ENCODE measurements around the gene UBE3D.

The UBE3D gene

DNA sequence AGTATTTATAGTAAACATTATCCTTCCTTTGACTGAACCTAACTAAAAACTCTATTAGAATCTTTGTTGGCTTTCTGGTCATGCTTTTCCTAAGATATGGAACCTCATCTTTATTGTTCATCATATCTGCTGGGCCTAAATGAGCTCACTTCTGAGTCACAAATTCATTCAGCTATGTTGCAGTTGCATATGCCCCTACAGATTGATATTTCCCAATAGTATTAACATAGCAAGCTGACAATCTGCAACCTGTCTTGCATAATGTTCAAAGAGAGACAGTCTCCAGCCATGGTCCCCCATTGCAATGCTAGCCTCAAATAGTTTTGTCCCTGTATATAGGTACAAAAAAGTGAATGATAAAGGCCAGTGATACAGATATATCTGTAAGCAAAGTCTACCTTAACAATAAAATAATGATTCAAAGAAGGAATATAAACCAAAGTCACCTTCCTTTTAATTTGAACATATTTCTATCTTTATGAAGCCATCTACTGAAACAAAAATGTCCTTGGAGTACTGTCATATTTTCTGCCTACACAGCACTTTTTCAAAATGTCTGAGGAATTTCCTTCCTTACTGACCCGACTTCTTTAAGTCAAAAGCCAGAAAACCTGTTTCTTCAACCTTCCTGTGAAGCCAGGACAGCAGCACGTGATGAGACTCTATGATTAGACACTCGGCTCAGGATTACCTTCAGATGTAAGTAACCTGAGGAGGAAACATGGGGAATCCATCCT lies 140.7 kb downstream of the UBE3D start:
- no peak for DNase-seq
- Histone ChIP-seq H3K4me3 (ENCODE audit: insufficient read depth, low read depth, low read length, poor library complexity, severe bottlenecking) (no peak overlapping the region), H3K9me3 (ENCODE audit: control insufficient read depth, low read length) (no peaks in the 10 kb centered on the region), H3K4me1 (ENCODE audit: control insufficient read depth, insufficient read depth, low read length, poor library complexity, severe bottlenecking) (no peaks in the 10 kb centered on the region), H3K27me3 (replicated peaks; ENCODE audit: control insufficient read depth, insufficient read depth, low read length, poor library complexity, severe bottlenecking) (no peaks in the 10 kb centered on the region), H3K27ac (ENCODE audit: insufficient read depth, low read length, poor library complexity, severe bottlenecking) (no peak overlapping the region), H3K36me3 (ENCODE audit: control insufficient read depth, insufficient read depth, low read length) (no peaks in the 10 kb centered on the region)

- Histone ChIP-seq H3K4me1 (ENCODE audit: control insufficient read depth, insufficient read depth, low read length, poor library complexity, severe bottlenecking) (no peaks in the 10 kb centered on the region), H3K27ac (ENCODE audit: insufficient read depth, low read length, poor library complexity, severe bottlenecking) (no peak overlapping the region), H3K9me3 (ENCODE audit: control insufficient read depth, low read length) (no peaks in the 10 kb centered on the region), H3K27me3 (replicated peaks; ENCODE audit: control insufficient read depth, insufficient read depth, low read length, poor library complexity, severe bottlenecking) (no peaks in the 10 kb centered on the region), H3K36me3 (ENCODE audit: control insufficient read depth, insufficient read depth, low read length) (no peaks in the 10 kb centered on the region), H3K4me3 (ENCODE audit: insufficient read depth, low read depth, low read length, poor library complexity, severe bottlenecking) (no peak overlapping the region)
- no peak for DNase-seq
Measured at GRCh38 chr6:82921258-82921657, 144.4 kb downstream of the UBE3D start.

GRCh38 chr6:82917346-82918064 lies 148.1 kb downstream of the UBE3D start:
- H3K4me3 ChIP-seq (ENCODE audit: insufficient read depth, low read depth, low read length, poor library complexity, severe bottlenecking): no peak overlapping the region
- no peaks in the 10 kb centered on the region for H3K9me3 ChIP-seq (ENCODE audit: control insufficient read depth, low read length)
- no peaks in the 10 kb centered on the region for H3K27me3 ChIP-seq (replicated peaks; ENCODE audit: control insufficient read depth, insufficient read depth, low read length, poor library complexity, severe bottlenecking)
- H3K4me1 ChIP-seq (ENCODE audit: control insufficient read depth, insufficient read depth, low read length, poor library complexity, severe bottlenecking): no peaks in the 10 kb centered on the region
- H3K27ac ChIP-seq (ENCODE audit: insufficient read depth, low read length, poor library complexity, severe bottlenecking): no peak overlapping the region
- no peak for DNase-seq
- no peaks in the 10 kb centered on the region for H3K36me3 ChIP-seq (ENCODE audit: control insufficient read depth, insufficient read depth, low read length)

- no peak overlapping the region for H3K27ac ChIP-seq (ENCODE audit: insufficient read depth, low read length, poor library complexity, severe bottlenecking)
- no peaks in the 10 kb centered on the region for H3K27me3 ChIP-seq (replicated peaks; ENCODE audit: control insufficient read depth, insufficient read depth, low read length, poor library complexity, severe bottlenecking)
- DNase-seq: no peak
- H3K4me3 ChIP-seq (ENCODE audit: insufficient read depth, low read depth, low read length, poor library complexity, severe bottlenecking): no peak overlapping the region
- H3K4me1 ChIP-seq (ENCODE audit: control insufficient read depth, insufficient read depth, low read length, poor library complexity, severe bottlenecking): no peaks in the 10 kb centered on the region
- no peaks in the 10 kb centered on the region for H3K36me3 ChIP-seq (ENCODE audit: control insufficient read depth, insufficient read depth, low read length)
- no peaks in the 10 kb centered on the region for H3K9me3 ChIP-seq (ENCODE audit: control insufficient read depth, low read length)
Measured at GRCh38 chr6:82915666-82916065, 150.0 kb downstream of the UBE3D start.

GRCh38 chr6:82914511-82914910 lies 151.1 kb downstream of the UBE3D start:
- no peak overlapping the region for H3K27ac ChIP-seq (ENCODE audit: insufficient read depth, low read length, poor library complexity, severe bottlenecking)
- DNase-seq: no peak
- H3K27me3 ChIP-seq (replicated peaks; ENCODE audit: control insufficient read depth, insufficient read depth, low read length, poor library complexity, severe bottlenecking): no peaks in the 10 kb centered on the region
- H3K9me3 ChIP-seq (ENCODE audit: control insufficient read depth, low read length): no peaks in the 10 kb centered on the region
- H3K4me1 ChIP-seq (ENCODE audit: control insufficient read depth, insufficient read depth, low read length, poor library complexity, severe bottlenecking): no peaks in the 10 kb centered on the region
- H3K36me3 ChIP-seq (ENCODE audit: control insufficient read depth, insufficient read depth, low read length): no peaks in the 10 kb centered on the region
- no peak overlapping the region for H3K4me3 ChIP-seq (ENCODE audit: insufficient read depth, low read depth, low read length, poor library complexity, severe bottlenecking)

- Histone ChIP-seq H3K36me3 (ENCODE audit: control insufficient read depth, insufficient read depth, low read length) (no peaks in the 10 kb centered on the region), H3K27me3 (replicated peaks; ENCODE audit: control insufficient read depth, insufficient read depth, low read length, poor library complexity, severe bottlenecking) (no peaks in the 10 kb centered on the region), H3K27ac (ENCODE audit: insufficient read depth, low read length, poor library complexity, severe bottlenecking) (no peak overlapping the region), H3K9me3 (ENCODE audit: control insufficient read depth, low read length) (no peaks in the 10 kb centered on the region), H3K4me3 (ENCODE audit: insufficient read depth, low read depth, low read length, poor library complexity, severe bottlenecking) (no peak overlapping the region), H3K4me1 (ENCODE audit: control insufficient read depth, insufficient read depth, low read length, poor library complexity, severe bottlenecking) (no peaks in the 10 kb centered on the region)
- DNase-seq: no peak
Measured at GRCh38 chr6:82910820-82911219, 154.8 kb downstream of the UBE3D start.

- no peaks in the 10 kb centered on the region for H3K36me3 ChIP-seq (ENCODE audit: control insufficient read depth, insufficient read depth, low read length)
- no peaks in the 10 kb centered on the region for H3K27me3 ChIP-seq (replicated peaks; ENCODE audit: control insufficient read depth, insufficient read depth, low read length, poor library complexity, severe bottlenecking)
- no peak overlapping the region for H3K27ac ChIP-seq (ENCODE audit: insufficient read depth, low read length, poor library complexity, severe bottlenecking)
- H3K4me3 ChIP-seq (ENCODE audit: insufficient read depth, low read depth, low read length, poor library complexity, severe bottlenecking): no peak overlapping the region
- no peak for DNase-seq
- H3K9me3 ChIP-seq (ENCODE audit: control insufficient read depth, low read length): no peaks in the 10 kb centered on the region
- H3K4me1 ChIP-seq (ENCODE audit: control insufficient read depth, insufficient read depth, low read length, poor library complexity, severe bottlenecking): no peaks in the 10 kb centered on the region
Measured at GRCh38 chr6:82910395-82910794, 155.2 kb downstream of the UBE3D start.

DNA sequence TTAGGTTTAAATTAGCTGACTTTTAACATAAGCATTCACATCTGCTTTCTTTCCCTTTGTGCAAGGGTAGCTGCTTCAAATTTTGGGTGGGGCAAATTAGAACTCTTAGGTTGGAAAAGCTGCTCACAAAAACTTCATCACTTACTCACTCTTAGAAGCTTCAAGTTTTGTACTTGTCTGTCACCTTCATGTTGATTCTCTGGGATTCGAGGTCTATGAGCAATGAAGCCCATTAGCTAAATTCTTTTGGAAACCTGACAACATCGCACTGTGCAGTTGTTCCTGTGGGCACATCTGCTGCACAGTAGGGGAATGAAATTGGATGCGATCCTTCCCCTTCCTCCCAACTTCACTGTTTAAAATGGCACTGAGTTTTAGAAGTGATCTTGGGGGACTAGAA lies 156.1 kb downstream of the UBE3D start:
- no peaks in the 10 kb centered on the region for H3K9me3 ChIP-seq (ENCODE audit: control insufficient read depth, low read length)
- no peaks in the 10 kb centered on the region for H3K36me3 ChIP-seq (ENCODE audit: control insufficient read depth, insufficient read depth, low read length)
- H3K27me3 ChIP-seq (replicated peaks; ENCODE audit: control insufficient read depth, insufficient read depth, low read length, poor library complexity, severe bottlenecking): no peaks in the 10 kb centered on the region
- H3K27ac ChIP-seq (ENCODE audit: insufficient read depth, low read length, poor library complexity, severe bottlenecking): no peak overlapping the region
- no peak overlapping the region for H3K4me3 ChIP-seq (ENCODE audit: insufficient read depth, low read depth, low read length, poor library complexity, severe bottlenecking)
- H3K4me1 ChIP-seq (ENCODE audit: control insufficient read depth, insufficient read depth, low read length, poor library complexity, severe bottlenecking): no peaks in the 10 kb centered on the region
- DNase-seq: no peak

- DNase-seq: no peak
- H3K9me3 ChIP-seq (ENCODE audit: control insufficient read depth, low read length): no peaks in the 10 kb centered on the region
- H3K36me3 ChIP-seq (ENCODE audit: control insufficient read depth, insufficient read depth, low read length): no peaks in the 10 kb centered on the region
- H3K27me3 ChIP-seq (replicated peaks; ENCODE audit: control insufficient read depth, insufficient read depth, low read length, poor library complexity, severe bottlenecking): no peaks in the 10 kb centered on the region
- H3K4me1 ChIP-seq (ENCODE audit: control insufficient read depth, insufficient read depth, low read length, poor library complexity, severe bottlenecking): no peaks in the 10 kb centered on the region
- H3K27ac ChIP-seq (ENCODE audit: insufficient read depth, low read length, poor library complexity, severe bottlenecking): no peak overlapping the region
- H3K4me3 ChIP-seq (ENCODE audit: insufficient read depth, low read depth, low read length, poor library complexity, severe bottlenecking): no peak overlapping the region
Measured at GRCh38 chr6:82908661-82909060, 157.0 kb downstream of the UBE3D start.

DNA sequence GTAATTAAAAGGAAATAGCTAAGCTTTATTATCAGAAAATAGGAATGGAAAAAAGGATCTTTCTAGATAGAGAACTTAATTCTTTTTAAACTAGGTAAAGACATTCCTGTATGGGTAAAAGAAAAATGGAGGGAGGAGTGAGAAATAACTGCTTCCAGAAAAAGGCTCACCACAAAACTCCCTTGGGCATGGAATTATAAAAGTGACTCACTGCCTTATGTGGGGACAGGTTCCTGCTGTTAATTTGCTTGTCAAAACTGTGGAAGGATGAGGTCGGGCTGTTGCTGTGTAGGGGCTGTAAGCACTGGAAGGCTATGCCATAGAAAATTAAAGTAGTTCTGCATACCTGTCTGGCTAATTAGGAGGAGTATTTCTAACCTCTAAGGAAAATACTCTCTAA lies 158.7 kb downstream of the UBE3D start:
- Histone ChIP-seq H3K36me3 (ENCODE audit: control insufficient read depth, insufficient read depth, low read length) (no peaks in the 10 kb centered on the region), H3K27ac (ENCODE audit: insufficient read depth, low read length, poor library complexity, severe bottlenecking) (no peak overlapping the region), H3K9me3 (ENCODE audit: control insufficient read depth, low read length) (no peaks in the 10 kb centered on the region), H3K4me1 (ENCODE audit: control insufficient read depth, insufficient read depth, low read length, poor library complexity, severe bottlenecking) (no peaks in the 10 kb centered on the region), H3K4me3 (ENCODE audit: insufficient read depth, low read depth, low read length, poor library complexity, severe bottlenecking) (no peak overlapping the region), H3K27me3 (replicated peaks; ENCODE audit: control insufficient read depth, insufficient read depth, low read length, poor library complexity, severe bottlenecking) (no peaks in the 10 kb centered on the region)
- DNase-seq: no peak

Data from effector memory CD4-positive, alpha-beta T cell (primary cell).